Measurements from ENCODE around the gene TTC39A. TPM values are rescaled to one million over a fixed set of nuclear protein-coding genes. Genes with fewer than 3 reads are reported as not detected.

Gene TTC39A
- total RNA-seq, 1 donor, result 0.43 TPM

- TF ChIP-seq, protein P1, sequence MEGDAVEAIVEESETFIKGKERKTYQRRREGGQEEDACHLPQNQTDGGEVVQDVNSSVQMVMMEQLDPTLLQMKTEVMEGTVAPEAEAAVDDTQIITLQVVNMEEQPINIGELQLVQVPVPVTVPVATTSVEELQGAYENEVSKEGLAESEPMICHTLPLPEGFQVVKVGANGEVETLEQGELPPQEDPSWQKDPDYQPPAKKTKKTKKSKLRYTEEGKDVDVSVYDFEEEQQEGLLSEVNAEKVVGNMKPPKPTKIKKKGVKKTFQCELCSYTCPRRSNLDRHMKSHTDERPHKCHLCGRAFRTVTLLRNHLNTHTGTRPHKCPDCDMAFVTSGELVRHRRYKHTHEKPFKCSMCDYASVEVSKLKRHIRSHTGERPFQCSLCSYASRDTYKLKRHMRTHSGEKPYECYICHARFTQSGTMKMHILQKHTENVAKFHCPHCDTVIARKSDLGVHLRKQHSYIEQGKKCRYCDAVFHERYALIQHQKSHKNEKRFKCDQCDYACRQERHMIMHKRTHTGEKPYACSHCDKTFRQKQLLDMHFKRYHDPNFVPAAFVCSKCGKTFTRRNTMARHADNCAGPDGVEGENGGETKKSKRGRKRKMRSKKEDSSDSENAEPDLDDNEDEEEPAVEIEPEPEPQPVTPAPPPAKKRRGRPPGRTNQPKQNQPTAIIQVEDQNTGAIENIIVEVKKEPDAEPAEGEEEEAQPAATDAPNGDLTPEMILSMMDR (IDR thresholded peaks at IDR 0.05; ENCODE audit: insufficient read depth, low read depth, low read length), result peak; percentile 15
- no peak overlapping the region for H3K4me3 ChIP-seq (ENCODE audit: low read depth, low read length)
- DNase-seq (ENCODE audit: low read depth), result no peak
These were observed 11.6 kb upstream of the TTC39A start for GRCh38 chr1:51341876-51342496.

GRCh38 chr1:51340380-51340779 is 10.0 kb upstream of the TTC39A start:
- TF ChIP-seq, protein P1 (IDR thresholded peaks at IDR 0.05; ENCODE audit: insufficient read depth, low read depth, low read length), result no peak
- DNase-seq (ENCODE audit: low read depth), result no peak
- H3K4me3 ChIP-seq (ENCODE audit: low read depth, low read length), result no peak overlapping the region

DNA sequence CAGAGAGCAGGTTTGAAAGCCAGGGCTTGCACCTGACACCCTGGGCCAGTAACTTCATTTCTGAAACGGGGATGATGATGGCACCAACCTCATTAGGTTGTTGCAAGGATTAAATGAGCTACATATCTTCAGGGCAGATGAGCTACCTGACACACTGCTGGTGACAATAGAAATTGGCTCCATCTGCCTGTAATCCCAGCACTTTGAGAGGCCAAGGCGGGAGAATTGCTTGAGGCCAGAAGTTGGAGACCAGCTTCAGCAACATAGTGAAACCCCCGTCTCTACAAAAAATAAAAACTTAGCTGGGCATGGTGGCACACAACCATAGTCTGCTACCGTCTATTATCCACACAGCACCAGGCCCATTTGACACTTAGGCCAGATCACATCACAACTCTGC is 6.3 kb upstream of the TTC39A start:
- H3K4me3 ChIP-seq (ENCODE audit: low read depth, low read length), result no peak overlapping the region
- no peak for DNase-seq (ENCODE audit: low read depth)
- TF ChIP-seq, protein P1 (IDR thresholded peaks at IDR 0.05; ENCODE audit: insufficient read depth, low read depth, low read length), result no peak

DNA sequence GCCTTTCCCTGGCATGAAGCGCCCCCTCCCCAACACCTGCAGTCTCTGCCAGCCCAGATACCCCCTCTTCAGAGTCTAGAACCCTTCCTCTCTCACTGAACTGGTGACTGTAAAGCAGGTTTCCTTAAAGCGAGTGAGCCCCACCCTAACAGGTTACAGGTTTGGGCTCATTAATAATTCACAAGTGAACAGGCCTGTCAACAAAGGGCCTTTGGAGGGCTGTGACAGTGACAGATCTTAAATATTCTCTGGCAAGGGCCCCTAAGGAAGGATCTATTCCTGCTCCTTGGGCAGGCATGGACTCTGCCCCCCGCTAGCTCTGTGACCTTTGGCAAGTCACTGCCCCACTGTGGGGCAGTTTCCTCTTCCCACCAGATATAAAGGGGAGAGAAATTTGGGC is 5.6 kb upstream of the TTC39A start:
- no peak overlapping the region for H3K4me3 ChIP-seq (ENCODE audit: low read depth, low read length)
- TF ChIP-seq, protein P1 (IDR thresholded peaks at IDR 0.05; ENCODE audit: insufficient read depth, low read depth, low read length), result no peak
- no peak for DNase-seq (ENCODE audit: low read depth)

GRCh38 chr1:51331206-51332100 is 1.1 kb upstream of the TTC39A start:
- peak; percentile 63 for DNase-seq (ENCODE audit: low read depth)
- H3K4me3 ChIP-seq (ENCODE audit: low read depth, low read length), result no peak overlapping the region
- TF ChIP-seq, protein P1 (IDR thresholded peaks at IDR 0.05; ENCODE audit: insufficient read depth, low read depth, low read length), result no peak

- H3K4me3 ChIP-seq (ENCODE audit: low read depth, low read length), result no peak overlapping the region
- TF ChIP-seq, protein P1 (IDR thresholded peaks at IDR 0.05; ENCODE audit: insufficient read depth, low read depth, low read length), result no peak
- no peak for DNase-seq (ENCODE audit: low read depth)
These were observed 678 bp downstream of the TTC39A start for GRCh38 chr1:51329443-51330325.

All from fibroblast of villous mesenchyme (primary cell).